Measurements from ENCODE around the gene INPP5D.

DNA sequence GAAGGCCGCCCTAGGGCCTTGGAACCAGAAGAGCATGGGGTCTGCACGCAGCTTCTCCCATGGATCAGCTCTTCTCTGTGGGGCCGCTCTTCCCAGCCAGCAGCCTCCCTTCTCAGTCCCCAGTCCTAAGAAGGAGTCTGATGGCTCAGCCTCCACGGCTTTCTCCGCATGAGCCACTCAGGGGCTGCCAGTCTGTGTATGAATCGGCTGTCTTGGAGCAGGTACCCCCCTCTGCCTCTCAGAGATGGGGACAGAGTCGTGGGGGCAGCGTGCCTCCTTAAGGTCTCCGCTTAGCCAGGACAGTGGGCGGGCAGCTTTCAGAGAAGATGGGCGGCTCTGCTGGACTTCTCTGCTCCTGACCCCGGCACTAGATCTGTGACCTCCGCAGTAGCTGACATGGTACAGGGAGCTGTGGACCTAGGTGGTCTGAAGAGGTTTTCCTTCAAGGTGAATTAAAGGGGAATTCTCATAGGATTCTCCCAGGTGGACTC, 21.6 kb downstream of the INPP5D start:
- TF ChIP-seq, protein P1, sequence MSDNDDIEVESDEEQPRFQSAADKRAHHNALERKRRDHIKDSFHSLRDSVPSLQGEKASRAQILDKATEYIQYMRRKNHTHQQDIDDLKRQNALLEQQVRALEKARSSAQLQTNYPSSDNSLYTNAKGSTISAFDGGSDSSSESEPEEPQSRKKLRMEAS (IDR thresholded peaks at IDR 0.05): no peak
- TF ChIP-seq, protein P2, sequence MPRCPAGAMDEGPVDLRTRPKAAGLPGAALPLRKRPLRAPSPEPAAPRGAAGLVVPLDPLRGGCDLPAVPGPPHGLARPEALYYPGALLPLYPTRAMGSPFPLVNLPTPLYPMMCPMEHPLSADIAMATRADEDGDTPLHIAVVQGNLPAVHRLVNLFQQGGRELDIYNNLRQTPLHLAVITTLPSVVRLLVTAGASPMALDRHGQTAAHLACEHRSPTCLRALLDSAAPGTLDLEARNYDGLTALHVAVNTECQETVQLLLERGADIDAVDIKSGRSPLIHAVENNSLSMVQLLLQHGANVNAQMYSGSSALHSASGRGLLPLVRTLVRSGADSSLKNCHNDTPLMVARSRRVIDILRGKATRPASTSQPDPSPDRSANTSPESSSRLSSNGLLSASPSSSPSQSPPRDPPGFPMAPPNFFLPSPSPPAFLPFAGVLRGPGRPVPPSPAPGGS (IDR thresholded peaks at IDR 0.05): no peak
- TF ChIP-seq, protein P3, sequence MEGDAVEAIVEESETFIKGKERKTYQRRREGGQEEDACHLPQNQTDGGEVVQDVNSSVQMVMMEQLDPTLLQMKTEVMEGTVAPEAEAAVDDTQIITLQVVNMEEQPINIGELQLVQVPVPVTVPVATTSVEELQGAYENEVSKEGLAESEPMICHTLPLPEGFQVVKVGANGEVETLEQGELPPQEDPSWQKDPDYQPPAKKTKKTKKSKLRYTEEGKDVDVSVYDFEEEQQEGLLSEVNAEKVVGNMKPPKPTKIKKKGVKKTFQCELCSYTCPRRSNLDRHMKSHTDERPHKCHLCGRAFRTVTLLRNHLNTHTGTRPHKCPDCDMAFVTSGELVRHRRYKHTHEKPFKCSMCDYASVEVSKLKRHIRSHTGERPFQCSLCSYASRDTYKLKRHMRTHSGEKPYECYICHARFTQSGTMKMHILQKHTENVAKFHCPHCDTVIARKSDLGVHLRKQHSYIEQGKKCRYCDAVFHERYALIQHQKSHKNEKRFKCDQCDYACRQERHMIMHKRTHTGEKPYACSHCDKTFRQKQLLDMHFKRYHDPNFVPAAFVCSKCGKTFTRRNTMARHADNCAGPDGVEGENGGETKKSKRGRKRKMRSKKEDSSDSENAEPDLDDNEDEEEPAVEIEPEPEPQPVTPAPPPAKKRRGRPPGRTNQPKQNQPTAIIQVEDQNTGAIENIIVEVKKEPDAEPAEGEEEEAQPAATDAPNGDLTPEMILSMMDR (IDR thresholded peaks at IDR 0.05): no peak
- TF ChIP-seq RARB (CRISPR knock-in tag; IDR thresholded peaks at IDR 0.05) (no peak), BHLHE40 (IDR thresholded peaks at IDR 0.05; ENCODE audit: low read depth, low read length) (no peak), ESRRA (IDR thresholded peaks at IDR 0.05; ENCODE audit: borderline replicate concordance, low read length) (no peak), POLR2A (IDR thresholded peaks at IDR 0.05; ENCODE audit: low read length) (no peak), SMC3 (IDR thresholded peaks at IDR 0.05) (no peak), JUNB (IDR thresholded peaks at IDR 0.05) (no peak), HOXA7 (CRISPR knock-in tag; IDR thresholded peaks at IDR 0.05) (no peak)

All from A549 (cell line).